Endothelial cell of umbilical vein (primary cell): ENCODE data around the gene TMEM82. TPM values are rescaled to one million over a fixed set of nuclear protein-coding genes. Genes with fewer than 3 reads are reported as not detected.
A peak's percentile ranks its signal among the peaks of the same experiment; 100 is the strongest.

ENCODE experiments used
- BruUV-seq: library from RNA; stranded (reverse); fragments of 400-500 nt; replicated peaks from 2 replicates; lab custom pipeline; 2021; lab: Mats Ljungman, UMichigan
- CTCF ChIA-PET: fragments of 300-600, 350-600 bp; sonication (Branson Sonifier 250); formaldehyde crosslinking; loops from one replicate; lab custom pipeline; 2021; ENCODE audit warnings: antibody characterized with exemption, inconsistent platforms; lab: Charles Lee
- POLR2A ChIA-PET: fragments of 300-600, 350-600 bp; sonication (Branson Sonifier 250); formaldehyde crosslinking; loops from one replicate; lab custom pipeline; 2021; ENCODE audit warnings: antibody characterized with exemption, inconsistent platforms; lab: Charles Lee
- DNase-seq: peaks from one replicate; pipeline ENCODE4 v3.0.0-alpha.2; 2011; ENCODE audit warnings: low read depth, low spot score
- FAIRE-seq: peaks from 2 replicates; lab custom pipeline; 2011; peaks lifted over from hg19 to GRCh38; lab: Jason Lieb, UNC
- H2AFZ ChIP-seq: 2 replicates; pipeline ENCODE4 v1.6.0; 2012; ENCODE audit warnings: low read depth, low read length, control low read depth, inconsistent platforms
- H3K27ac ChIP-seq: 2 replicates; pipeline ENCODE4 v1.5.1; 2011; ENCODE audit warnings: low read depth, mild to moderate bottlenecking, control low read depth, low read length, moderate library complexity; ENCODE audit not compliant: insufficient read depth
- H3K27me3 ChIP-seq, 2 experiments: 2 replicates each; pipeline versions ENCODE4 v1.6.0 to v1.6.1; 2011; ENCODE audit warnings: low read length in 2 of 2, mixed read lengths in 1 of 2; ENCODE audit not compliant: control insufficient read depth in 2 of 2, insufficient read depth in 2 of 2
- H3K36me3 ChIP-seq, 2 experiments: 2 replicates in 1 of 2; 3 replicates in 1 of 2; pipeline ENCODE4 v1.5.1; 2011; ENCODE audit warnings: low read length in 2 of 2, mild to moderate bottlenecking in 1 of 2, moderate library complexity in 1 of 2; ENCODE audit not compliant: control insufficient read depth in 2 of 2, insufficient read depth in 2 of 2; ENCODE audit errors: extremely low read depth in 1 of 2
- H3K4me1 ChIP-seq: 3 replicates; pipeline ENCODE4 v1.5.1; 2011; ENCODE audit warnings: mild to moderate bottlenecking, low read length; ENCODE audit not compliant: control insufficient read depth, insufficient read depth; ENCODE audit errors: extremely low read depth
- H3K4me2 ChIP-seq: 2 replicates; pipeline ENCODE4 v1.6.1; 2011; ENCODE audit warnings: low read length, control low read depth, mixed read lengths; ENCODE audit not compliant: insufficient read depth
- H3K4me3 ChIP-seq, 3 experiments: fragments of 200-600 bp in 1 of 3; sonication (generic), shearing (Covaris generic) in 1 of 3; replicated peaks in 1 of 3; 2 replicates each; pipeline ENCODE4 v1.5.1; 2011 to 2016; ENCODE audit warnings: control low read depth in 3 of 3, low read length in 3 of 3, mild to moderate bottlenecking in 2 of 3, inconsistent platforms in 1 of 3, low read depth in 1 of 3, moderate library complexity in 1 of 3; ENCODE audit not compliant: insufficient read depth in 1 of 3
- H3K79me2 ChIP-seq: 2 replicates; pipeline ENCODE4 v1.6.0; 2012; ENCODE audit warnings: low read length, inconsistent platforms; ENCODE audit not compliant: control insufficient read depth, insufficient read depth
- H3K9ac ChIP-seq: replicated peaks from 2 replicates; pipeline ENCODE3; 2011; ENCODE audit warnings: low read length, control low read depth; ENCODE audit not compliant: insufficient read depth; ENCODE audit errors: extremely low read depth
- H3K9me1 ChIP-seq: replicated peaks from 3 replicates; pipeline ENCODE4 v1.6.0; 2011; ENCODE audit warnings: mild to moderate bottlenecking, low read length; ENCODE audit not compliant: control insufficient read depth, insufficient read depth; ENCODE audit errors: extremely low read depth
- H3K9me3 ChIP-seq: replicated peaks from 2 replicates; pipeline ENCODE4 v1.5.1; 2012; ENCODE audit warnings: low read length, inconsistent platforms; ENCODE audit not compliant: control insufficient read depth, insufficient read depth
- H4K20me1 ChIP-seq: replicated peaks from 2 replicates; pipeline ENCODE3; 2011; ENCODE audit warnings: mild to moderate bottlenecking, low read length; ENCODE audit not compliant: control insufficient read depth, insufficient read depth; ENCODE audit errors: extremely low read depth
- CTCF ChIP-seq, 2 donors: IDR thresholded peaks; 1 replicate in 1 of 2; 2 replicates in 1 of 2; pipeline ENCODE4 v1.5.1; 2011; ENCODE audit warnings: low read length in 2 of 2, mild to moderate bottlenecking in 2 of 2, moderate library complexity in 2 of 2, control low read depth in 1 of 2, inconsistent platforms in 1 of 2, low read depth in 1 of 2; ENCODE audit not compliant: insufficient read depth in 1 of 2; ENCODE audit errors: extremely low read depth in 1 of 2
- EZH2 ChIP-seq: IDR thresholded peaks from 2 replicates; pipeline ENCODE4 v1.6.1; 2012; ENCODE audit warnings: borderline replicate concordance, low read depth, mild to moderate bottlenecking, moderate library complexity, low read length, inconsistent platforms; ENCODE audit not compliant: severe bottlenecking
- FOS ChIP-seq: IDR thresholded peaks from 2 replicates; pipeline ENCODE4 v1.6.1; 2011; ENCODE audit warnings: mild to moderate bottlenecking, low read length, moderate library complexity, borderline replicate concordance; ENCODE audit not compliant: insufficient read depth
- GATA2 ChIP-seq: IDR thresholded peaks from 2 replicates; pipeline ENCODE4 v1.7.0; 2011; ENCODE audit warnings: low read depth, mild to moderate bottlenecking, moderate library complexity, mixed read lengths, low read length; ENCODE audit not compliant: insufficient read length, insufficient read depth
- JUN ChIP-seq: IDR thresholded peaks from 2 replicates; pipeline ENCODE4 v1.6.1; 2011; ENCODE audit warnings: borderline replicate concordance, low read depth; ENCODE audit not compliant: insufficient read length, insufficient read depth
- MYC ChIP-seq: IDR thresholded peaks from one replicate; pipeline ENCODE4 v1.6.1; 2011; ENCODE audit warnings: mild to moderate bottlenecking, low read depth, low read length
- POLR2A ChIP-seq: IDR thresholded peaks from 2 replicates; pipeline ENCODE4 v1.6.1; 2012; ENCODE audit warnings: low read depth, mild to moderate bottlenecking, control low read depth, low read length
- POLR2AphosphoS5 ChIP-seq: IDR thresholded peaks from 2 replicates; pipeline ENCODE4 v1.6.1; 2012; ENCODE audit warnings: low read depth, mild to moderate bottlenecking, control low read depth, low read length, moderate library complexity; ENCODE audit not compliant: insufficient read depth
- dilution Hi-C: fragments of 300-500 bp; cut with MboI; formaldehyde crosslinking; loops from one replicate; pipeline ENCODE4 v1.15.0; 2019; ENCODE audit warnings: low sequenced_read_pairs; ENCODE audit not compliant: extremely low pct_ligation_motif_present
- intact Hi-C: fragments of 100-400 bp; cut with micrococcal nuclease; formaldehyde crosslinking; loops from one replicate; pipeline ENCODE4 v1.10.0; 2022
- polyA plus RNA-seq, 4 experiments: library from polyadenylated mRNA; depleted of rRNA in 3 of 4; stranded (reverse) in 3 of 4; unstranded in 1 of 4; fragments of >200 nt; gene quantifications; 2 replicates each; pipeline versions ENCODE4 v1.2.1 to v1.2.3, GENCODE V29; 2011 to 2012; ENCODE audit warnings: missing spikeins in 1 of 4
- total RNA-seq: library from RNA; stranded (reverse); gene quantifications from 2 replicates; pipeline ENCODE4 v1.2.3, GENCODE V29; 2021
- TF ChIP-seq, protein P1 (sequence below): IDR thresholded peaks from 2 replicates; pipeline ENCODE4 v1.6.1; 2011; ENCODE audit not compliant: insufficient read depth, insufficient read length

Gene TMEM82
- total and polyA plus RNA-seq, 2 donors (not counting 3 experiments of a cell fraction or from before 2014, with no cell fraction given), result not detected

GRCh38 chr1:15748690-15749398, 6.5 kb downstream of the TMEM82 start:
- Histone ChIP-seq H3K9ac (peak overlapping the region; percentile 88), H3K27me3 (no peaks in the 10 kb centered on the region), H3K4me3 (peak overlapping the region in 2 of 3 experiments; percentile 26 to 74), H3K4me2 (peak overlapping the region; percentile 78), H4K20me1 (no peaks in the 10 kb centered on the region), H2AFZ (no peak overlapping the region), H3K79me2 (peaks cover 23% of the 10 kb centered on the region), H3K9me1 (no peaks in the 10 kb centered on the region), H3K27ac (peak overlapping the region; percentile 97), H3K4me1 (peaks cover 35% of the 10 kb centered on the region), H3K36me3 (no peaks in the 10 kb centered on the region), H3K9me3 (no peaks in the 10 kb centered on the region)
- intact Hi-C loops (loop anchor here (1.0 to 10.0 kb wide), 3 partner anchors 11 to 424 kb away; partner anchors contain the start of gene CASP9), dilution Hi-C loops (no loop called here)
- TF ChIP-seq MYC (no peak), POLR2AphosphoS5 (no peak), POLR2A (no peak), CTCF (IDR thresholded peaks at IDR 0.05; ENCODE audit: extremely low read depth in 1 of 2, insufficient read depth in 1 of 2, low read depth in 1 of 2, low read length in 2 of 2) (no peak), JUN (no peak), GATA2 (no peak), FOS (no peak), EZH2 (no peak)
- TF ChIP-seq, protein P1, sequence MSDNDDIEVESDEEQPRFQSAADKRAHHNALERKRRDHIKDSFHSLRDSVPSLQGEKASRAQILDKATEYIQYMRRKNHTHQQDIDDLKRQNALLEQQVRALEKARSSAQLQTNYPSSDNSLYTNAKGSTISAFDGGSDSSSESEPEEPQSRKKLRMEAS, result no peak
- ChIA-PET POLR2A (interaction anchor here (1.0 to 2.6 kb wide), 2 partner anchors 11 to 131 kb away, joined by 6 to 26 read pairs; no protein-coding TSS in a partner anchor), CTCF (interaction anchor here (1.0 to 3.5 kb wide), 5 partner anchors 10 to 38 kb away, joined by 3 to 17 read pairs (median 3); partner anchors contain the start of gene SLC25A34)
- BruUV-seq, result TSS peak; percentile 76
- peak; percentile 27 for DNase-seq
- peak; percentile 77 for FAIRE-seq
